H1 (cell line): Measurements from ENCODE around the gene CGNL1. TPM values are rescaled to one million over a fixed set of nuclear protein-coding genes. Genes with fewer than 3 reads are reported as not detected.

Experiments
- CTCF ChIA-PET: fragments of 300-600 bp; sonication (Branson Sonifier 250); formaldehyde crosslinking; loops from one replicate; lab custom pipeline; 2021; ENCODE audit not compliant: partially characterized antibody; lab: Charles Lee
- POLR2A ChIA-PET: fragments of 300-600 bp; sonication (Branson Sonifier 250); formaldehyde crosslinking; loops from one replicate; lab custom pipeline; 2021; ENCODE audit warnings: inconsistent platforms; ENCODE audit not compliant: partially characterized antibody; lab: Charles Lee
- DNase-seq, 2 experiments: peaks; one replicate each; pipeline versions ENCODE4 v3.0.0 to v3.0.0-alpha.2; 2010 to 2022; ENCODE audit warnings: low spot score in 2 of 2, low read depth in 1 of 2, mixed read lengths in 1 of 2
- FAIRE-seq: peaks from 2 replicates; lab custom pipeline; 2011; peaks lifted over from hg19 to GRCh38; lab: Jason Lieb, UNC
- H2AFZ ChIP-seq: 2 replicates; pipeline ENCODE4 v1.8.1; 2012; ENCODE audit warnings: low read length, inconsistent platforms
- H2AK5ac ChIP-seq: 2 replicates; pipeline ENCODE4 v1.6.1; 2013; ENCODE audit warnings: low read depth, low read length
- H2BK120ac ChIP-seq: replicated peaks from 2 replicates; pipeline ENCODE3; 2013; ENCODE audit warnings: low read depth, low read length, inconsistent platforms
- H2BK12ac ChIP-seq: 2 replicates; pipeline ENCODE4 v1.6.1; 2013; ENCODE audit warnings: low read depth, low read length
- H2BK15ac ChIP-seq: 2 replicates; pipeline ENCODE4 v1.6.1; 2013; ENCODE audit warnings: low read length
- H2BK20ac ChIP-seq: 2 replicates; pipeline ENCODE4 v1.6.1; 2013; ENCODE audit warnings: low read length
- H2BK5ac ChIP-seq: 2 replicates; pipeline ENCODE4 v1.6.1; 2013; ENCODE audit warnings: low read depth, low read length
- H3K14ac ChIP-seq: 2 replicates; pipeline ENCODE4 v1.6.1; 2013; ENCODE audit warnings: inconsistent platforms; ENCODE audit not compliant: insufficient read length
- H3K18ac ChIP-seq: 2 replicates; pipeline ENCODE4 v1.6.1; 2013; ENCODE audit warnings: low read length; ENCODE audit errors: extremely low read depth
- H3K23ac ChIP-seq: 2 replicates; pipeline ENCODE4 v1.6.1; 2013; ENCODE audit warnings: inconsistent platforms; ENCODE audit not compliant: insufficient read length
- H3K23me2 ChIP-seq: 2 replicates; pipeline ENCODE4 v1.6.1; 2013; ENCODE audit warnings: low read depth, low read length
- H3K27ac ChIP-seq: 2 replicates; pipeline ENCODE4 v1.6.1; 2011; ENCODE audit warnings: low read depth, low read length, inconsistent platforms
- H3K27me3 ChIP-seq, 4 experiments: replicated peaks in 1 of 4; 1 replicate in 1 of 4; 2 replicates in 3 of 4; pipeline versions ENCODE4 v1.6.1 to v1.8.1; 2011 to 2013; ENCODE audit warnings: low read length in 3 of 4, mild to moderate bottlenecking in 3 of 4, inconsistent platforms in 2 of 4, mixed read lengths in 2 of 4, moderate library complexity in 1 of 4; ENCODE audit not compliant: control insufficient read depth in 3 of 4, insufficient read depth in 3 of 4; ENCODE audit errors: extremely low read depth in 1 of 4
- H3K36me3 ChIP-seq, 4 experiments: 2 replicates each; pipeline versions ENCODE4 v1.6.1 to v1.8.1; 2011 to 2013; ENCODE audit warnings: mild to moderate bottlenecking in 4 of 4, low read length in 3 of 4, moderate library complexity in 2 of 4, control low read depth in 1 of 4, inconsistent platforms in 1 of 4; ENCODE audit not compliant: insufficient read depth in 4 of 4, control insufficient read depth in 2 of 4
- H3K4ac ChIP-seq: replicated peaks from 2 replicates; pipeline ENCODE3; 2013; ENCODE audit warnings: low read length, low read depth, mixed read lengths, inconsistent platforms; ENCODE audit not compliant: insufficient read length
- H3K4me1 ChIP-seq, 4 experiments: replicated peaks in 1 of 4; 1 replicate in 1 of 4; 2 replicates in 3 of 4; pipeline versions ENCODE4 v1.6.1 to v1.8.1; 2011 to 2013; ENCODE audit warnings: low read length in 3 of 4, inconsistent platforms in 2 of 4, mixed read lengths in 1 of 4; ENCODE audit not compliant: insufficient read depth in 4 of 4, control insufficient read depth in 3 of 4
- H3K4me2 ChIP-seq, 2 experiments: 2 replicates each; pipeline versions ENCODE4 v1.6.1 to v1.8.1; 2011 to 2013; ENCODE audit warnings: low read depth in 2 of 2, low read length in 2 of 2, control low read depth in 1 of 2, inconsistent platforms in 1 of 2, mild to moderate bottlenecking in 1 of 2; ENCODE audit not compliant: insufficient read depth in 1 of 2
- H3K4me3 ChIP-seq, 4 experiments: fragments of 200-600, 300-600 bp in 1 of 4; sonication (generic), shearing (Covaris generic), sonication (Bioruptor Twin) in 1 of 4; 2 replicates each; pipeline versions ENCODE4 v1.5.1 to v1.8.1; 2011 to 2016; ENCODE audit warnings: low read length in 4 of 4, low read depth in 3 of 4, control low read depth in 2 of 4, inconsistent platforms in 2 of 4, mild to moderate bottlenecking in 2 of 4, mixed read lengths in 1 of 4, moderate library complexity in 1 of 4; ENCODE audit not compliant: insufficient read depth in 2 of 4; ENCODE audit errors: extremely low read depth in 1 of 4
- H3K56ac ChIP-seq: replicated peaks from 2 replicates; pipeline ENCODE3; 2013; ENCODE audit warnings: low read depth, mild to moderate bottlenecking, mixed read lengths, low read length, inconsistent platforms; ENCODE audit not compliant: insufficient read length
- H3K79me1 ChIP-seq: 2 replicates; pipeline ENCODE4 v1.6.1; 2013; ENCODE audit warnings: low read depth, low read length, control low read depth
- H3K79me2 ChIP-seq, 2 experiments: 2 replicates each; pipeline versions ENCODE4 v1.6.1 to v1.8.1; 2012 to 2013; ENCODE audit warnings: low read length in 2 of 2, mild to moderate bottlenecking in 2 of 2, inconsistent platforms in 1 of 2; ENCODE audit not compliant: insufficient read depth in 2 of 2, control insufficient read depth in 1 of 2
- H3K9ac ChIP-seq, 4 experiments: replicated peaks in 1 of 4; 1 replicate in 1 of 4; 2 replicates in 3 of 4; pipeline versions ENCODE4 v1.6.1 to v1.8.1; 2011 to 2013; ENCODE audit warnings: low read depth in 3 of 4, low read length in 3 of 4, control low read depth in 2 of 4, mild to moderate bottlenecking in 2 of 4, moderate library complexity in 2 of 4, inconsistent platforms in 1 of 4; ENCODE audit errors: extremely low read depth in 1 of 4
- H3K9me3 ChIP-seq, 2 experiments: 2 replicates each; pipeline versions ENCODE4 v1.6.1 to v1.8.1; 2012 to 2013; ENCODE audit warnings: mild to moderate bottlenecking in 2 of 2, moderate library complexity in 2 of 2, control low read depth in 1 of 2, inconsistent platforms in 1 of 2, low read depth in 1 of 2, low read length in 1 of 2, mixed read lengths in 1 of 2; ENCODE audit not compliant: insufficient read depth in 2 of 2
- H4K20me1 ChIP-seq, 2 experiments: replicated peaks in 1 of 2; 2 replicates each; pipeline versions ENCODE3 to v1.8.1; 2011 to 2013; ENCODE audit warnings: inconsistent platforms in 2 of 2, low read length in 2 of 2, mild to moderate bottlenecking in 1 of 2; ENCODE audit not compliant: insufficient read depth in 2 of 2, control insufficient read depth in 1 of 2
- H4K5ac ChIP-seq: 2 replicates; pipeline ENCODE4 v1.6.1; 2013; ENCODE audit warnings: low read length, low read depth, mixed read lengths, inconsistent platforms; ENCODE audit not compliant: insufficient read length
- H4K8ac ChIP-seq: 2 replicates; pipeline ENCODE4 v1.8.0; 2013; ENCODE audit warnings: mild to moderate bottlenecking, moderate library complexity, low read length, inconsistent platforms; ENCODE audit not compliant: insufficient read depth; ENCODE audit errors: extremely low read depth
- H4K91ac ChIP-seq: replicated peaks from 2 replicates; pipeline ENCODE3; 2013; ENCODE audit warnings: low read length, mixed read lengths, inconsistent platforms; ENCODE audit not compliant: insufficient read length
- BACH1 ChIP-seq: IDR thresholded peaks from 2 replicates; pipeline ENCODE4 v1.6.1; 2012; ENCODE audit warnings: low read length, improper control_type of control experiment
- CBX8 ChIP-seq: fragments of 300-800, 300-1000 bp; sonication (generic); IDR thresholded peaks from 2 replicates; pipeline ENCODE4 v1.7.1; 2016; ENCODE audit warnings: low read depth, low read length, borderline replicate concordance
- CHD1 ChIP-seq: IDR thresholded peaks from 2 replicates; pipeline ENCODE4 v1.6.1; 2012; ENCODE audit warnings: low read depth, low read length, improper control_type of control experiment
- CTBP2 ChIP-seq: IDR thresholded peaks from 2 replicates; pipeline ENCODE4 v1.7.0; 2011; ENCODE audit warnings: borderline replicate concordance, mild to moderate bottlenecking, moderate library complexity, mixed read lengths, low read length; ENCODE audit not compliant: insufficient read depth, insufficient read length
- JUND ChIP-seq: IDR thresholded peaks from 2 replicates; pipeline ENCODE4 v1.6.1; 2011; ENCODE audit warnings: mild to moderate bottlenecking, improper control_type of control experiment, low read length
- KDM5A ChIP-seq: fragments of 200-600 bp; IDR thresholded peaks from 2 replicates; pipeline ENCODE4 v1.7.1; 2012; ENCODE audit warnings: mild to moderate bottlenecking, low read length, inconsistent platforms, mixed read lengths
- MAFK ChIP-seq: IDR thresholded peaks from 2 replicates; pipeline ENCODE4 v1.6.1; 2012; ENCODE audit warnings: low read depth, mild to moderate bottlenecking, improper control_type of control experiment, low read length
- POLR2A ChIP-seq, 2 experiments: IDR thresholded peaks; 1 replicate in 1 of 2; 2 replicates in 1 of 2; pipeline ENCODE4 v1.6.1; 2011; ENCODE audit warnings: low read depth in 2 of 2, low read length in 2 of 2, mild to moderate bottlenecking in 2 of 2; ENCODE audit errors: control extremely low read depth in 1 of 2
- POLR2AphosphoS5 ChIP-seq: IDR thresholded peaks from 2 replicates; pipeline ENCODE4 v1.6.1; 2011; ENCODE audit warnings: low read depth, low read length
- RFX5 ChIP-seq: IDR thresholded peaks from 2 replicates; pipeline ENCODE4 v1.6.1; 2011; ENCODE audit warnings: low read depth, low read length, improper control_type of control experiment, borderline replicate concordance
- RXRA ChIP-seq: IDR thresholded peaks from 2 replicates; pipeline ENCODE4 v1.6.1; 2011; ENCODE audit warnings: low read depth, mild to moderate bottlenecking, low read length, moderate library complexity; ENCODE audit not compliant: insufficient read depth
- TEAD4 ChIP-seq: IDR thresholded peaks from 2 replicates; pipeline ENCODE4 v1.6.1; 2012; ENCODE audit warnings: low read depth, low read length, inconsistent platforms, mixed read lengths
- ZNF274 ChIP-seq: IDR thresholded peaks from 2 replicates; pipeline ENCODE4 v1.7.0; 2012; ENCODE audit warnings: low read length, borderline replicate concordance; ENCODE audit errors: extremely low read depth
- WGBS, 2 experiments: shearing (Covaris generic) in 1 of 2; methylation state at CpG; one replicate each; pipeline versions ENCODE4 v1.1.6 to v1.1.7; 2013 to 2015; ENCODE audit warnings: low lambda C conversion rate in 2 of 2, mixed read lengths in 2 of 2, inconsistent platforms in 1 of 2, low coverage in 1 of 2, missing lambda C conversion rate in 1 of 2; ENCODE audit not compliant: insufficient replicate concordance in 2 of 2, insufficient coverage in 1 of 2, insufficient read length in 1 of 2; ENCODE audit errors: extremely low coverage in 1 of 2, missing lambda C conversion rate in 1 of 2; 5-methylcytosine and 5-hydroxymethylcytosine counted together
- polyA plus RNA-seq, 7 experiments: library from polyadenylated mRNA; depleted of rRNA in 3 of 7; stranded (reverse) in 5 of 7; unstranded in 2 of 7; fragments of >200 nt in 5 of 7; fragments of 200-250 nt in 2 of 7; gene quantifications; 1 replicate in 5 of 7; 2 replicates in 1 of 7; 4 replicates in 1 of 7; pipeline versions ENCODE4 v1.2.1 to v1.2.3, GENCODE V29; 2011 to 2013; ENCODE audit warnings: missing spikeins in 2 of 7, mixed read lengths in 2 of 7
- total RNA-seq: library from RNA; stranded (reverse); fragmentation: NEBNext Ultra II Directional; extraction: Animal tissue kit (Norgen Biotek cat#: 25700); gene quantifications from 2 replicates; pipeline ENCODE4 v1.2.1, GENCODE V29; 2021

Gene CGNL1
- total and polyA plus RNA-seq, 2 of the 8 experiments (the other 6 are each of a cell fraction or from before 2014, with no cell fraction given), result 21.8 to 75.6 TPM

DNA sequence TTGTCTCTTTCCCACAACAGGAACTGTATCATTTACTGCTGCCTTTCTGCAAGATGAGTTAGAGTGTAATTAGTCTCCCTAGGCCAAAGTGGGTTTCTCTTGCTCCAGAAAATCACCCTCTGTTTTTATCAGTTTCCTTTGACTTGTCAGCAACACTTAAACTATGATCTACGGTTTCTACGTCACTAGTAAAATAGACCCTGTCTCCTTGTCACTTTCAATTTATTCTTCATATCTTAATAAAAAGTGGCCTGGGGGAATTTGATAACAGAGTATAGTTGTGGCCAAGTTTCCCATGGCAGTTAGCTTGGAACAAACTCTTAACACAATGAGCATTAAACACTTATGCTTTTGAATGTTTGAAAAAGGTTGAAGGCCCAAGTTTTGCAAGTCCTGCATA is 79.6 kb downstream of the CGNL1 start:
- Histone ChIP-seq H3K27ac (no peak overlapping the region), H3K23me2 (no peaks in the 10 kb centered on the region), H2AK5ac (no peak overlapping the region), H3K4me3 (no peak overlapping the region), H3K79me2 (no peaks in the 10 kb centered on the region), H3K36me3 (peaks cover 4 to 91% (median 42%) of the 10 kb centered on the region in 4 experiments; a peak in 7 of 8 replicates), H3K56ac (no peak overlapping the region), H3K27me3 (no peaks in the 10 kb centered on the region), H2AFZ (no peak overlapping the region), H2BK5ac (no peak overlapping the region), H3K4me2 (no peak overlapping the region), H2BK12ac (no peak overlapping the region), H3K9me3 (no peaks in the 10 kb centered on the region), H3K14ac (no peak overlapping the region), H2BK15ac (no peak overlapping the region), H3K23ac (no peak overlapping the region), H4K8ac (no peak overlapping the region), H4K20me1 (peaks cover 0 to 1% of the 10 kb centered on the region in 2 experiments), H3K9ac (no peak overlapping the region), H3K18ac (no peak overlapping the region), H2BK20ac (no peak overlapping the region), H4K91ac (no peak overlapping the region), H3K4ac (no peak overlapping the region), H3K79me1 (no peaks in the 10 kb centered on the region), H3K4me1 (no peaks in the 10 kb centered on the region), H4K5ac (no peak overlapping the region), H2BK120ac (no peak overlapping the region)
- ChIA-PET POLR2A (no interaction called here), CTCF (interaction anchor here (0.8 kb wide), 1 partner anchor 26 kb away, joined by 3 read pairs; no protein-coding TSS in a partner anchor)
- 94% methylated on average over 2 of the region's 2 CpGs; no CpG with 5 or more reads in 1 of the 2 experiments for WGBS, 2 experiments
- no peak for FAIRE-seq
- no peak for DNase-seq
- no peak for TF ChIP-seq BACH1
- no peak for TF ChIP-seq MAFK
- no peak for TF ChIP-seq KDM5A
- no peak for TF ChIP-seq RXRA
- TF ChIP-seq CHD1, result no peak
- no peak for TF ChIP-seq JUND
- TF ChIP-seq CBX8, result no peak
- no peak for TF ChIP-seq POLR2A (IDR thresholded peaks at IDR 0.05; ENCODE audit: control extremely low read depth in 1 of 2, low read depth in 2 of 2, low read length in 2 of 2)
- TF ChIP-seq RFX5, result no peak
- TF ChIP-seq POLR2AphosphoS5, result no peak
- TF ChIP-seq TEAD4, result no peak
- no peak for TF ChIP-seq CTBP2
- TF ChIP-seq ZNF274, result no peak
